OCI-LY1 (cell line): Measurements from ENCODE around the gene UHMK1.
A peak's percentile ranks its signal among the peaks of the same experiment; 100 is the strongest.

ENCODE experiments used
- H2AFZ ChIP-seq: fragments of 200-600 bp; sonication (generic), shearing (Covaris generic); 2 replicates; pipeline ENCODE4 v1.6.0; 2014; ENCODE audit warnings: antibody characterized with exemption, mild to moderate bottlenecking, low read length
- H3F3A ChIP-seq: fragments of 200-600 bp; sonication (generic), shearing (Covaris generic); 2 replicates; pipeline ENCODE4 v1.6.0; 2014; ENCODE audit warnings: mild to moderate bottlenecking, antibody characterized with exemption, low read length, moderate library complexity; ENCODE audit not compliant: insufficient read depth
- H3K27ac ChIP-seq: fragments of 200-600 bp; sonication (generic); 2 replicates; pipeline ENCODE4 v1.5.1; 2014; ENCODE audit warnings: low read length, mixed run types, mild to moderate bottlenecking, low read depth; ENCODE audit not compliant: poor library complexity, severe bottlenecking
- H3K27me3 ChIP-seq: fragments of 200-600 bp; sonication (generic); 2 replicates; pipeline ENCODE4 v1.6.0; 2014; ENCODE audit warnings: antibody characterized with exemption, mild to moderate bottlenecking, low read length, moderate library complexity; ENCODE audit not compliant: insufficient read depth
- H3K36me3 ChIP-seq: fragments of 200-600 bp; sonication (generic); 2 replicates; pipeline ENCODE4 v1.6.1; 2014; ENCODE audit warnings: mild to moderate bottlenecking, antibody characterized with exemption, low read length, moderate library complexity, mixed read lengths; ENCODE audit not compliant: insufficient read depth
- H3K4me1 ChIP-seq: fragments of 200-600 bp; sonication (generic); 2 replicates; pipeline ENCODE4 v1.5.1; 2014; ENCODE audit warnings: mild to moderate bottlenecking, low read length, moderate library complexity; ENCODE audit not compliant: insufficient read depth, severe bottlenecking
- H3K4me2 ChIP-seq: fragments of 200-600 bp; sonication (generic), shearing (Covaris generic); 2 replicates; pipeline ENCODE4 v1.6.1; 2014; ENCODE audit warnings: low read length
- H3K4me3 ChIP-seq: fragments of 200-600 bp; sonication (generic); 2 replicates; pipeline ENCODE4 v1.5.1; 2014; ENCODE audit warnings: low read length, low read depth, mild to moderate bottlenecking, mixed read lengths; ENCODE audit not compliant: poor library complexity, severe bottlenecking
- H3K79me2 ChIP-seq: fragments of 200-600 bp; shearing (Covaris generic); 2 replicates; pipeline ENCODE4 v1.6.1; 2016; ENCODE audit warnings: mixed run types, low read length, mixed read lengths; ENCODE audit not compliant: insufficient read depth
- H3K9ac ChIP-seq: fragments of 200-600 bp; sonication (generic), shearing (Covaris generic); 2 replicates; pipeline ENCODE4 v1.6.1; 2014; ENCODE audit warnings: mild to moderate bottlenecking, low read length, mixed read lengths
- H3K9me2 ChIP-seq: fragments of 200-600 bp; sonication (generic), shearing (Covaris generic); 2 replicates; pipeline ENCODE4 v1.6.1; 2014; ENCODE audit warnings: low read depth, mild to moderate bottlenecking, low read length, mixed read lengths
- H3K9me3 ChIP-seq: fragments of 200-600 bp; shearing (Covaris generic); 2 replicates; pipeline ENCODE4 v1.6.1; 2014; ENCODE audit warnings: low read length, mixed read lengths
- H4K20me1 ChIP-seq: fragments of 200-600 bp; sonication (generic), shearing (Covaris generic); 2 replicates; pipeline ENCODE4 v1.6.0; 2016; ENCODE audit warnings: mild to moderate bottlenecking, low read length; ENCODE audit not compliant: insufficient read depth
- EZH2 ChIP-seq: fragments of 200-600 bp; sonication (generic), shearing (Covaris generic); IDR thresholded peaks from 2 replicates; pipeline ENCODE4 v1.8.0; 2017; ENCODE audit warnings: borderline replicate concordance, mixed run types, mild to moderate bottlenecking, antibody characterized with exemption, low read length, moderate library complexity, mixed read lengths
- TF ChIP-seq, protein P1 (sequence below): fragments of 200-600 bp; sonication (generic), shearing (Covaris generic); IDR thresholded peaks from 2 replicates; pipeline ENCODE4 v1.5.1; 2017; ENCODE audit warnings: mild to moderate bottlenecking, antibody characterized with exemption, low read length, moderate library complexity, mixed read lengths

UHMK1 gene

DNA sequence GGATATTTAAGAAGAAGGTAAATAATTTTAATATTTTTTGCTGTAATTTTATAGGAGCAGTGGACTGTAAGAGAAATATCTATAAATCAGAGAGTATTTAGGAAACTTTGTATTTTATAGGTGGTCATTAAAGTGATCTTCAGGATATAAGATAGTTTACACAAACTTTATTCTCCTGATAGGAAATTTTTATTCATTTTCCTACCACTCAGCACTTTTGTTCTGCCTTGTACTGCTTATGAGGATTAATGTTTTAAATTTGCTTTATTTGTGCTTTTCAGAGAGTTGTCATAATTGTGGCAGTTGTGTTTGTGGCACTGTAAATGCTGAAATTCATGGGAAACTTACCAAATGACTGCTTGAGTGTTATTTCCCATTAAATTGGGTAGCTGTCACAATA is 29.7 kb downstream of the UHMK1 start:
- no peak overlapping the region for H3K27ac ChIP-seq
- H3K9ac ChIP-seq = no peak overlapping the region
- no peaks in the 10 kb centered on the region for H3F3A ChIP-seq
- H3K79me2 ChIP-seq = no peaks in the 10 kb centered on the region
- no peak overlapping the region for H3K4me2 ChIP-seq
- H3K9me2 ChIP-seq = no peaks in the 10 kb centered on the region
- peaks cover 47% of the 10 kb centered on the region for H3K36me3 ChIP-seq
- no peak overlapping the region for H3K4me3 ChIP-seq
- TF ChIP-seq, protein P1, sequence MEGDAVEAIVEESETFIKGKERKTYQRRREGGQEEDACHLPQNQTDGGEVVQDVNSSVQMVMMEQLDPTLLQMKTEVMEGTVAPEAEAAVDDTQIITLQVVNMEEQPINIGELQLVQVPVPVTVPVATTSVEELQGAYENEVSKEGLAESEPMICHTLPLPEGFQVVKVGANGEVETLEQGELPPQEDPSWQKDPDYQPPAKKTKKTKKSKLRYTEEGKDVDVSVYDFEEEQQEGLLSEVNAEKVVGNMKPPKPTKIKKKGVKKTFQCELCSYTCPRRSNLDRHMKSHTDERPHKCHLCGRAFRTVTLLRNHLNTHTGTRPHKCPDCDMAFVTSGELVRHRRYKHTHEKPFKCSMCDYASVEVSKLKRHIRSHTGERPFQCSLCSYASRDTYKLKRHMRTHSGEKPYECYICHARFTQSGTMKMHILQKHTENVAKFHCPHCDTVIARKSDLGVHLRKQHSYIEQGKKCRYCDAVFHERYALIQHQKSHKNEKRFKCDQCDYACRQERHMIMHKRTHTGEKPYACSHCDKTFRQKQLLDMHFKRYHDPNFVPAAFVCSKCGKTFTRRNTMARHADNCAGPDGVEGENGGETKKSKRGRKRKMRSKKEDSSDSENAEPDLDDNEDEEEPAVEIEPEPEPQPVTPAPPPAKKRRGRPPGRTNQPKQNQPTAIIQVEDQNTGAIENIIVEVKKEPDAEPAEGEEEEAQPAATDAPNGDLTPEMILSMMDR = no peak
- TF ChIP-seq EZH2 = no peak
- no peaks in the 10 kb centered on the region for H3K9me3 ChIP-seq
- H3K27me3 ChIP-seq = no peaks in the 10 kb centered on the region
- H2AFZ ChIP-seq = no peak overlapping the region
- no peaks in the 10 kb centered on the region for H4K20me1 ChIP-seq
- peaks cover 12% of the 10 kb centered on the region for H3K4me1 ChIP-seq

- Histone ChIP-seq H3K4me2 (peak overlapping the region; percentile 23; the same call in 1 of the 2 replicates), H3K9me3 (no peaks in the 10 kb centered on the region), H4K20me1 (no peaks in the 10 kb centered on the region), H3K79me2 (no peaks in the 10 kb centered on the region), H2AFZ (no peak overlapping the region), H3K36me3 (peaks cover 17% of the 10 kb centered on the region; the same call in 1 of the 2 replicates), H3K27me3 (no peaks in the 10 kb centered on the region), H3K27ac (peak overlapping the region; percentile 38), H3K9ac (no peak overlapping the region), H3K9me2 (no peaks in the 10 kb centered on the region), H3K4me1 (peaks cover 12% of the 10 kb centered on the region), H3K4me3 (no peak overlapping the region), H3F3A (no peaks in the 10 kb centered on the region)
- no peak for TF ChIP-seq EZH2
- TF ChIP-seq, protein P1 = no peak
These were observed 32.8 kb downstream of the UHMK1 start for GRCh38 chr1:162530307-162530987.

DNA sequence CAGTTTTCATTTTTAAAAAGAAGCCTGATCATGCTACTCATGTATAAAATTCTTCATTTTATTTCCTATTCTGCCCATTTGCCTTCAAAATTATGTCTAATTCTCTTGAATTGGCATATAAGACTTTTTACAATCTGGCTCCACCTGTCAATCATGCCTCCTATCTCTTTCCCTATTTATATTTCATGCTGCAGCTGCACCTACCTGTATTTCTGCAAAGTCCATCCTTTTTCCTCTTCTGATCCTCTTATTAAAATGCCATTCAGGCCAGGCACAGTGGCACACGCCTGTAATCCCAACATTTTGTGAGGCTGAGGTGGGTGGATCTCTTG is 33.3 kb downstream of the UHMK1 start:
- no peaks in the 10 kb centered on the region for H3K9me2 ChIP-seq
- H4K20me1 ChIP-seq = no peaks in the 10 kb centered on the region
- H3K4me1 ChIP-seq = peaks cover 12% of the 10 kb centered on the region
- H3K4me3 ChIP-seq = no peak overlapping the region
- H2AFZ ChIP-seq = no peak overlapping the region
- H3K9ac ChIP-seq = no peak overlapping the region
- no peak overlapping the region for H3K4me2 ChIP-seq
- no peaks in the 10 kb centered on the region for H3K27me3 ChIP-seq
- H3F3A ChIP-seq = no peaks in the 10 kb centered on the region
- peaks cover 12% of the 10 kb centered on the region; the same call in 1 of the 2 replicates for H3K36me3 ChIP-seq
- TF ChIP-seq EZH2 = no peak
- TF ChIP-seq, protein P1 = no peak
- peak overlapping the region; percentile 38 for H3K27ac ChIP-seq
- H3K79me2 ChIP-seq = no peaks in the 10 kb centered on the region
- H3K9me3 ChIP-seq = no peaks in the 10 kb centered on the region
